BJ (cell line): ENCODE data around the gene STON2. TPM values are rescaled to one million over a fixed set of nuclear protein-coding genes. Genes with fewer than 3 reads are reported as not detected.

ENCODE experiments used
- CTCF ChIA-PET: fragments of 350-600 bp; formaldehyde crosslinking; extraction: SDS; loops from one replicate; lab custom pipeline; 2021; ENCODE audit warnings: antibody characterized with exemption, inconsistent platforms; lab: Yijun Ruan, JAX
- POLR2A ChIA-PET: fragments of 300-600 bp; sonication (Branson Sonifier 250); formaldehyde crosslinking; extraction: SDS; loops from one replicate; lab custom pipeline; 2021; ENCODE audit warnings: antibody characterized with exemption; lab: Charles Lee
- DNase-seq: peaks from one replicate; pipeline ENCODE4 v3.0.0-alpha.2; 2011; ENCODE audit warnings: low read depth
- H3K27me3 ChIP-seq: 2 replicates; pipeline ENCODE4 v1.6.0; 2011; ENCODE audit warnings: low read length; ENCODE audit not compliant: control insufficient read depth, insufficient read depth
- H3K36me3 ChIP-seq: 2 replicates; pipeline ENCODE4 v1.5.1; 2011; ENCODE audit warnings: low read length; ENCODE audit not compliant: control insufficient read depth, insufficient read depth
- H3K4me3 ChIP-seq: 2 replicates; pipeline ENCODE4 v1.5.1; 2011; ENCODE audit warnings: low read depth, mild to moderate bottlenecking, control low read depth, low read length
- CTCF ChIP-seq: IDR thresholded peaks from 2 replicates; pipeline ENCODE4 v1.5.1; 2011; ENCODE audit warnings: low read depth, mild to moderate bottlenecking, control low read depth, inconsistent platforms, low read length, moderate library complexity; ENCODE audit not compliant: insufficient read depth
- polyA plus RNA-seq: library from polyadenylated mRNA; depleted of rRNA; stranded (reverse); fragments of >200 nt; gene quantifications from 2 replicates; pipeline ENCODE4 v1.2.3, GENCODE V29; 2011

STON2 gene
- polyA plus RNA-seq, 1 experiment, result not detected

DNA sequence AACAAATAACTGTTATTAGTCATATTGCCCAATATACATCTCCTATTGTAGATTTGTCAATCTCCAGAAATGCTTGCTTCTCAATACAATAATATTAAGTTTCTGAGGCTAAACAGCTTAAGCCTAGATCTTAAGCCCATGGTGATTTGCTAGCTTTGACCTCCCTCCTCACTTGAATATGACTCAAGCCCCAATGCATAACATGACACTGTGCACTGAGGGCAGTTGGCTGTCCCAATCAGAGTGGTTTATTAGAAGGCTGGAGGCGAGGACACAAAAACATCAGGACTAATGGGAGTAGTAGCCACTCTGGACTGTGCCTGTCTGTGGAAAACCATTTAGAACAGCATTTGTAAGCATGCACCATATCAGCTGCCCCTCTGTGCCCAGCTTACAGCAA, 98.3 kb downstream of the STON2 start:
- H3K36me3 ChIP-seq, result no peaks in the 10 kb centered on the region
- DNase-seq, result no peak
- H3K27me3 ChIP-seq, result no peaks in the 10 kb centered on the region
- no peak for TF ChIP-seq CTCF
- CTCF ChIA-PET, result interaction anchor here (0.7 to 1.0 kb wide), 2 partner anchors 151 to 152 kb away, joined by 3 read pairs; no protein-coding TSS in a partner anchor
- no peak overlapping the region for H3K4me3 ChIP-seq
- POLR2A ChIA-PET, result no interaction called here

DNA sequence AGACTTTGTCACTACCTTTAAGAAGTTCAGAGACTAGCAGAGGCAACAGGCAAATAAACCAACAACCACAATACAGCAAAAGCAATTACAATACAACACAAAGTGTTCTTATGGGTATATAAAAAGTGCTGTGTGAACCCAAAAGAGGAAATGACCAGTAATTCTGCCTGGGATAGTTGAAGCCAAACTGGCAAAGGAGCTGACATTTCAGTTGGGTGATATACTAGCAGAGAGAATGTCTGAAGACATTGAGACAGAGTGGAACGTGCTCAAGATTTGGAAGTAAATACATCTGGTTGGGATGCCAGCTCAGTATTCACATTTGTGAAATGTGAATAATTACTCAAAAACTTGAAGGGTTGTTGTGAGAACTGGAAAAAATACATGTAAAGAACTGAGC, 98.8 kb downstream of the STON2 start:
- no peaks in the 10 kb centered on the region for H3K36me3 ChIP-seq
- POLR2A ChIA-PET, result no interaction called here
- CTCF ChIA-PET, result interaction anchor here (0.7 to 1.0 kb wide), 2 partner anchors 151 to 152 kb away, joined by 3 read pairs; no protein-coding TSS in a partner anchor

DNA sequence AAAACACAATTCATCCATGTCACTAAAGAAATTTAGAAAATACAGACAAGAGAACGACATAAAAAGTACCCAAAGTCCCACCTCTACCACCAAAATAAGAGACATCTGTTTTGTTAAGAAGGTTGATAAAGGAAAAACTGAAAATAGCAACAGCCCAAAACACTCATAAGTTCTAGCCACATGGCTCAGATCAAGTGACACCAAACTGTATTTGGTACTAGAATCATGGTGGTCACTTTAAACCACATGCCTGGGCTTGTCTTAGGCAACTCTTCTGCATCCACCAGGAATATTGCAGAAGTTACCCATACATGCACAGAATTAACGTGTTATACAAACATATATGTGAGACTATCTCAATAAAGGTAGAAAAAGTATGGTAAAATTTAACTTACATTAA, 101.2 kb downstream of the STON2 start:
- POLR2A ChIA-PET, result no interaction called here
- no peak for DNase-seq
- TF ChIP-seq CTCF, result no peak

More for the DNA sequence above, 98.8 kb downstream of the STON2 start:
- no peak for DNase-seq
- H3K27me3 ChIP-seq, result no peaks in the 10 kb centered on the region
- no peak overlapping the region for H3K4me3 ChIP-seq
- TF ChIP-seq CTCF, result no peak

DNA sequence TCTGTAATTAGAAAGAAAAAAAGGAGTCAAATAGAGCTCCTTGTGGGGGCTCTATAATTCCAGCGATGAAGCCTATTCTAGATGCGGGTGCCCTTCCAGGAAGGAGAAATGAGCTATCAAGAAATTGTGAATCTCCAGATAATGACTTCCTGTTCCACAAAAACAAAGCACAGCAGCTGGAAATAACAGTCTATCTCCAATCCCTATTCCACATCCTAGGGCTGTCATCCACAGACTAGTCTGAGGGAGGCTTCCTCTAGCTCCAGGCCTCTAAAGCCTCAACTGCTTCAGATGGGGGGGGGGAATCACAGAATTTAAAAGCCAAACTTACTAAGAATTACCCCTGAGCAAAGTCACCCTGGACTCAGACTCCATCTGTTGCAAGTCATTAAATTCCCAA, 102.0 kb downstream of the STON2 start:
- CTCF ChIA-PET, result no interaction called here
- no peaks in the 10 kb centered on the region for H3K36me3 ChIP-seq
- H3K27me3 ChIP-seq, result no peaks in the 10 kb centered on the region
- TF ChIP-seq CTCF, result no peak
- H3K4me3 ChIP-seq, result no peak overlapping the region
- no peak for DNase-seq
- POLR2A ChIA-PET, result no interaction called here

More for the DNA sequence above, 101.2 kb downstream of the STON2 start:
- no peak overlapping the region for H3K4me3 ChIP-seq
- H3K36me3 ChIP-seq, result no peaks in the 10 kb centered on the region
- H3K27me3 ChIP-seq, result no peaks in the 10 kb centered on the region
- CTCF ChIA-PET, result no interaction called here

GRCh38 chr14:81295958-81296923, 103.9 kb downstream of the STON2 start:
- Histone ChIP-seq H3K27me3 (no peaks in the 10 kb centered on the region), H3K4me3 (no peak overlapping the region), H3K36me3 (no peaks in the 10 kb centered on the region)
- no peak for DNase-seq
- ChIA-PET CTCF (interaction anchor here (0.8 kb wide), 1 partner anchor 21 kb away, joined by 3 read pairs; no protein-coding TSS in a partner anchor), POLR2A (no interaction called here)
- TF ChIP-seq CTCF, result no peak
